Measurements from ENCODE around the gene TMEM144.
A peak's percentile ranks its signal among the peaks of the same experiment; 100 is the strongest.

The TMEM144 gene

DNA sequence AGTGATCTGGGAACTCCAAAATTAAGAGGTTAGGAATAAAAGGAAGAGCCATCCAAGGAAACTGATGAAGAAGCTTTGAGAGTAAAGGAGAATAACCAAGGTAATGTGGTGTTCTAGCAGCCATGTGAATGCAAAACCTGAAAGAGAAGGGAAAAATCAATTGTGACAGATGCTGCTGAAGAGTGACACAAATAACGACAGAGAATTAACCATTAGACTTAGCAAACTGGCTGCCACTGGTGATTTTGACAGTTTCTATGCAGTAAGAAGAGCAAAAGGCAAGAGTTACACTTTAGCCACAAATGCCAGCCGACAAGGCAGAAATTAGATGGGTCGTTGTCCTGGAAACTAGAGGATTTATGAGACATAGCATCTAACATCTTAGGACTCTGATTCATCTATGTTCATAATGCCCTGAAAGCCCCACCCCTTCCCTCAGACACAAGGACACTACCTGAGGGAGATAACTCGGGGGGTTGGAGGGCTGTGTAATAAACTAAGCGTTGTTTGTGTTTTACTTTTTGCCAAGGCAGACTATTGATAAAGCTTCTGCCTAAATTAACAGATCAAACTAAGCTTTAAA lies 13.0 kb upstream of the TMEM144 start:
- H3K4me3 ChIP-seq (ENCODE audit: insufficient read depth in 1 of 2, low read depth in 1 of 2, low read length in 2 of 2) = no peak overlapping the region
- H3K23ac ChIP-seq (ENCODE audit: low read length in 2 of 2) = no peak overlapping the region
- H3K4me1 ChIP-seq (ENCODE audit: control insufficient read depth, insufficient read depth, low read depth, low read length) = peaks cover 1% of the 10 kb centered on the region
- H3K9me3 ChIP-seq (ENCODE audit: control insufficient read depth, low read length) = no peaks in the 10 kb centered on the region
- no peak overlapping the region for H2AFZ ChIP-seq (ENCODE audit: low read depth, low read length)
- no peak overlapping the region for H2BK15ac ChIP-seq (ENCODE audit: low read depth, poor library complexity, severe bottlenecking)
- no peak overlapping the region for H3K18ac ChIP-seq (ENCODE audit: low read depth in 1 of 2, low read length in 2 of 2)
- H3K14ac ChIP-seq (ENCODE audit: low read length in 2 of 2) = no peak overlapping the region
- no peak overlapping the region for H3K4ac ChIP-seq (ENCODE audit: low read depth in 1 of 2, low read length in 2 of 2)
- no peak overlapping the region for H3K9ac ChIP-seq (ENCODE audit: low read length)
- no peaks in the 10 kb centered on the region for H3K79me1 ChIP-seq (replicated peaks; ENCODE audit: low read length, poor library complexity, severe bottlenecking)
- H3K36me3 ChIP-seq (ENCODE audit: control insufficient read depth in 1 of 2, insufficient read depth in 2 of 2, low read depth in 1 of 2, low read length in 2 of 2) = no peaks in the 10 kb centered on the region
- H2BK5ac ChIP-seq (ENCODE audit: low read depth, low read length, poor library complexity, severe bottlenecking) = no peak overlapping the region
- no peak overlapping the region for H2AK5ac ChIP-seq (ENCODE audit: low read length, severe bottlenecking)
- H3K27me3 ChIP-seq (ENCODE audit: control insufficient read depth in 1 of 2, insufficient read depth in 1 of 2, low read length in 2 of 2) = no peaks in the 10 kb centered on the region
- H3K27ac ChIP-seq (ENCODE audit: low read length, poor library complexity, severe bottlenecking) = no peak overlapping the region
- H4K91ac ChIP-seq (ENCODE audit: low read length) = no peak overlapping the region
- H4K8ac ChIP-seq (ENCODE audit: low read length) = no peak overlapping the region
- H2BK12ac ChIP-seq (ENCODE audit: low read length in 2 of 2) = no peak overlapping the region
- no peak overlapping the region for H3K4me2 ChIP-seq (ENCODE audit: low read length, poor library complexity, severe bottlenecking)
- WGBS = 100% methylated on average over 2 of the region's 5 CpGs
- DNase-seq = no peak
- no peak overlapping the region for H2BK120ac ChIP-seq (ENCODE audit: low read depth, low read length)

DNA sequence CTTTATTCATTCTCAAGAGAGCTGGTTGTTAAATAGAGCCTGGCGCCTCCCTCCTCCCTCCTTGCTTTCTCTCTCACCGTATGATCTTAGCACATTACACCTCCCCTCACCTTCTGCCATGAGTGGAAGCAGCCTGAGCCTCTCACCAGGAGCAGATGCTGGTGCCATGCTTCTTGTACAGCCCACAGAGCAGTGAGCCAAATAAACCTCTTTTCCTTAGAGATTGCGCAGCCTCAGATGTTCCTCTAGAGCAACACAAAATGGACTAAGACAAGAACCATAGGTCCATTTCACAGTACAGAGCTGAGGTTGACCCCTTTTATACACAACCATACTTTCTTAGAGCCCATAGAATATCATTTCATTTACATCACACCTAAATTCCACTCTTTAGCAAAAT lies 10.1 kb upstream of the TMEM144 start:
- Histone ChIP-seq H4K91ac (ENCODE audit: low read length) (no peak overlapping the region), H3K79me1 (replicated peaks; ENCODE audit: low read length, poor library complexity, severe bottlenecking) (no peaks in the 10 kb centered on the region), H3K36me3 (ENCODE audit: control insufficient read depth in 1 of 2, insufficient read depth in 2 of 2, low read depth in 1 of 2, low read length in 2 of 2) (no peaks in the 10 kb centered on the region), H3K18ac (ENCODE audit: low read depth in 1 of 2, low read length in 2 of 2) (peak overlapping the region in 1 of 2 experiments; percentile 29), H2AK5ac (ENCODE audit: low read length, severe bottlenecking) (no peak overlapping the region), H3K14ac (ENCODE audit: low read length in 2 of 2) (no peak overlapping the region), H2BK5ac (ENCODE audit: low read depth, low read length, poor library complexity, severe bottlenecking) (no peak overlapping the region), H2BK12ac (ENCODE audit: low read length in 2 of 2) (no peak overlapping the region), H3K4ac (ENCODE audit: low read depth in 1 of 2, low read length in 2 of 2) (no peak overlapping the region), H3K9me3 (ENCODE audit: control insufficient read depth, low read length) (no peaks in the 10 kb centered on the region), H4K8ac (ENCODE audit: low read length) (no peak overlapping the region), H3K9ac (ENCODE audit: low read length) (no peak overlapping the region), H3K27ac (ENCODE audit: low read length, poor library complexity, severe bottlenecking) (no peak overlapping the region), H3K4me3 (ENCODE audit: insufficient read depth in 1 of 2, low read depth in 1 of 2, low read length in 2 of 2) (no peak overlapping the region), H3K23ac (ENCODE audit: low read length in 2 of 2) (no peak overlapping the region), H2BK120ac (ENCODE audit: low read depth, low read length) (no peak overlapping the region), H3K27me3 (ENCODE audit: control insufficient read depth in 1 of 2, insufficient read depth in 1 of 2, low read length in 2 of 2) (no peaks in the 10 kb centered on the region), H3K4me2 (ENCODE audit: low read length, poor library complexity, severe bottlenecking) (no peak overlapping the region), H2BK15ac (ENCODE audit: low read depth, poor library complexity, severe bottlenecking) (no peak overlapping the region), H2AFZ (ENCODE audit: low read depth, low read length) (no peak overlapping the region), H3K4me1 (ENCODE audit: control insufficient read depth, insufficient read depth, low read depth, low read length) (peaks cover 1% of the 10 kb centered on the region)
- WGBS = 98% methylated on average over 3 of the region's 3 CpGs
- peak; percentile 6 for DNase-seq

DNA sequence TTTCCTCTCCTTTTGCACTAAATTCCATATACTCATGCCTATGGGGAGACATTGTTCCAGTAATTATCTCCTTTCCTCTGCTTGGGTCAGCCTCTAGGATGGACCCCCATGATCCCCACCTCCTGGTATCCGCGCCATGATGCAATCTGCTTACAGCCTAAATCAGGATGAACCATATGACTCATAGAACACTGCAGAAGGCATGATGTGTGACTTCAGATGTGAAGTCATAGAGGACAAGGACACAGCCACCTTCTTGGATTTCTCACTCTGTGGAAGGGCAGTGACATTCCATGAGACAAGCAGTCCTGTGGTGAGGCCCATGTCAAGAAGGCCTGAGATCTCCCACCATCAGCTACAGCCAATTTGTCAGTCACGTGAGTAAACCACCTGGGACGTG lies 9.0 kb upstream of the TMEM144 start:
- H3K9me3 ChIP-seq (ENCODE audit: control insufficient read depth, low read length) = no peaks in the 10 kb centered on the region
- H2AK5ac ChIP-seq (ENCODE audit: low read length, severe bottlenecking) = no peak overlapping the region
- no peak overlapping the region for H3K4me2 ChIP-seq (ENCODE audit: low read length, poor library complexity, severe bottlenecking)
- H3K4me1 ChIP-seq (ENCODE audit: control insufficient read depth, insufficient read depth, low read depth, low read length) = peaks cover 1% of the 10 kb centered on the region
- no peaks in the 10 kb centered on the region for H3K36me3 ChIP-seq (ENCODE audit: control insufficient read depth in 1 of 2, insufficient read depth in 2 of 2, low read depth in 1 of 2, low read length in 2 of 2)
- H3K23ac ChIP-seq (ENCODE audit: low read length in 2 of 2) = no peak overlapping the region
- no peak overlapping the region for H3K9ac ChIP-seq (ENCODE audit: low read length)
- no peak overlapping the region for H3K4me3 ChIP-seq (ENCODE audit: insufficient read depth in 1 of 2, low read depth in 1 of 2, low read length in 2 of 2)
- no peak overlapping the region for H2BK15ac ChIP-seq (ENCODE audit: low read depth, poor library complexity, severe bottlenecking)
- DNase-seq = peak; percentile 28
- H3K14ac ChIP-seq (ENCODE audit: low read length in 2 of 2) = no peak overlapping the region
- H3K18ac ChIP-seq (ENCODE audit: low read depth in 1 of 2, low read length in 2 of 2) = no peak overlapping the region
- H4K91ac ChIP-seq (ENCODE audit: low read length) = peak overlapping the region; percentile 57
- no peak overlapping the region for H2BK120ac ChIP-seq (ENCODE audit: low read depth, low read length)
- H3K27me3 ChIP-seq (ENCODE audit: control insufficient read depth in 1 of 2, insufficient read depth in 1 of 2, low read length in 2 of 2) = no peaks in the 10 kb centered on the region
- no peak overlapping the region for H2BK5ac ChIP-seq (ENCODE audit: low read depth, low read length, poor library complexity, severe bottlenecking)
- H2AFZ ChIP-seq (ENCODE audit: low read depth, low read length) = no peak overlapping the region
- WGBS = 99% methylated on average over 4 of the region's 4 CpGs
- H2BK12ac ChIP-seq (ENCODE audit: low read length in 2 of 2) = peak overlapping the region in 1 of 2 experiments; percentile 2
- no peak overlapping the region for H4K8ac ChIP-seq (ENCODE audit: low read length)
- no peak overlapping the region for H3K27ac ChIP-seq (ENCODE audit: low read length, poor library complexity, severe bottlenecking)
- H3K79me1 ChIP-seq (replicated peaks; ENCODE audit: low read length, poor library complexity, severe bottlenecking) = no peaks in the 10 kb centered on the region
- H3K4ac ChIP-seq (ENCODE audit: low read depth in 1 of 2, low read length in 2 of 2) = no peak overlapping the region

GRCh38 chr4:158201876-158202275 lies 8.4 kb upstream of the TMEM144 start:
- H3K4me3 ChIP-seq (ENCODE audit: insufficient read depth in 1 of 2, low read depth in 1 of 2, low read length in 2 of 2) = no peak overlapping the region
- H3K27me3 ChIP-seq (ENCODE audit: control insufficient read depth in 1 of 2, insufficient read depth in 1 of 2, low read length in 2 of 2) = no peaks in the 10 kb centered on the region
- H2AK5ac ChIP-seq (ENCODE audit: low read length, severe bottlenecking) = no peak overlapping the region
- H3K4me2 ChIP-seq (ENCODE audit: low read length, poor library complexity, severe bottlenecking) = no peak overlapping the region
- peak overlapping the region in 1 of 2 experiments; percentile 32 for H3K14ac ChIP-seq (ENCODE audit: low read length in 2 of 2)
- H2BK5ac ChIP-seq (ENCODE audit: low read depth, low read length, poor library complexity, severe bottlenecking) = no peak overlapping the region
- H3K27ac ChIP-seq (ENCODE audit: low read length, poor library complexity, severe bottlenecking) = no peak overlapping the region
- H3K4me1 ChIP-seq (ENCODE audit: control insufficient read depth, insufficient read depth, low read depth, low read length) = peaks cover 1% of the 10 kb centered on the region
- H3K79me1 ChIP-seq (replicated peaks; ENCODE audit: low read length, poor library complexity, severe bottlenecking) = no peaks in the 10 kb centered on the region
- H3K23ac ChIP-seq (ENCODE audit: low read length in 2 of 2) = peak overlapping the region in 1 of 2 experiments; percentile 80
- no peak for DNase-seq
- H2BK12ac ChIP-seq (ENCODE audit: low read length in 2 of 2) = no peak overlapping the region
- H3K9ac ChIP-seq (ENCODE audit: low read length) = no peak overlapping the region
- H3K9me3 ChIP-seq (ENCODE audit: control insufficient read depth, low read length) = no peaks in the 10 kb centered on the region
- H2BK15ac ChIP-seq (ENCODE audit: low read depth, poor library complexity, severe bottlenecking) = no peak overlapping the region
- no peaks in the 10 kb centered on the region for H3K36me3 ChIP-seq (ENCODE audit: control insufficient read depth in 1 of 2, insufficient read depth in 2 of 2, low read depth in 1 of 2, low read length in 2 of 2)
- H3K4ac ChIP-seq (ENCODE audit: low read depth in 1 of 2, low read length in 2 of 2) = no peak overlapping the region
- H2BK120ac ChIP-seq (ENCODE audit: low read depth, low read length) = no peak overlapping the region
- H4K91ac ChIP-seq (ENCODE audit: low read length) = no peak overlapping the region
- H3K18ac ChIP-seq (ENCODE audit: low read depth in 1 of 2, low read length in 2 of 2) = no peak overlapping the region
- peak overlapping the region; percentile 42 for H2AFZ ChIP-seq (ENCODE audit: low read depth, low read length)
- no peak overlapping the region for H4K8ac ChIP-seq (ENCODE audit: low read length)
